GM11168 (cell line): ENCODE data around the gene DEPDC4.

ENCODE experiments used
- in situ Hi-C: fragments of 300-500 bp; cut with MboI; formaldehyde crosslinking; loops from one replicate; pipeline ENCODE4 v1.12.0; 2022; ENCODE audit warnings: low sequenced_read_pairs; ENCODE audit not compliant: unreplicated experiment

The DEPDC4 gene

GRCh38 chr12:100221523-100221922 is 45.4 kb downstream of the DEPDC4 start:
- in situ Hi-C loops = no loop called here

DNA sequence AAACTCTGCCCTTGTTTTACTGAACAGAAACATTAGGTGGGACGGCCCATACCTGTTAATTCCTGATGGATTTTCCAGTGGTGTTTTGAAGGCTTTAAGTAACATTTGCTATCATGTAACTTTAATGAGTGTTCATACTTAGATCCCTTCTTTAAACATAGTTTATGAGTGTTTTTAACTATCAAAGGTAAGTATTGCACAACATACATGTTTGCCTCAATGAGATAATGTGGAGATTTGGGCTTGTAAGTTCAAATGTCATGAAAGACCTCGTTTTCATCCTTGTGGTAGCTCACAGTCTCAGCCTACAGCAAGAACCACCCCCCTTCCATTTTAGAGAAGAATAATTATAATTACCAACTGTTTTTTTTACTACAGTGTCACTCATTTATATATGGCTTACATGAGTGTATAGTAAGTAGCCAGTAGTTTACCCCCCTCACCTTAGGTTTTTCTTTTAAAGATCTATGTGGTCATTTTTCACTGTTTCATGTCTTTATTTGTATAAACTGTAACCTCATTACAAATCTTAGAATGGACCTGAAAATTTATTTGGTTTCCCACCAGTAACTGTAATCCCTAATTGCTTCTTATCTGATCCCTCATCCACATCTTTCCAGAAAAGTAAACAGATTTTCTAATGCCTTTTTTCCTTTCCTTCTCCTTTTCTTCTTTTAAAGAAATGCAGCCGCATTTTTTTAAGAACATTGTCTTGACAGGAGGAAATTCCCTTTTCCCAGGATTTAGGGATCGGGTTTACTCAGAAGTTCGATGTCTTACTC is 47.4 kb downstream of the DEPDC4 start:
- in situ Hi-C loops = no loop called here

GRCh38 chr12:100216337-100216736 is 50.5 kb downstream of the DEPDC4 start:
- in situ Hi-C loops = no loop called here

DNA sequence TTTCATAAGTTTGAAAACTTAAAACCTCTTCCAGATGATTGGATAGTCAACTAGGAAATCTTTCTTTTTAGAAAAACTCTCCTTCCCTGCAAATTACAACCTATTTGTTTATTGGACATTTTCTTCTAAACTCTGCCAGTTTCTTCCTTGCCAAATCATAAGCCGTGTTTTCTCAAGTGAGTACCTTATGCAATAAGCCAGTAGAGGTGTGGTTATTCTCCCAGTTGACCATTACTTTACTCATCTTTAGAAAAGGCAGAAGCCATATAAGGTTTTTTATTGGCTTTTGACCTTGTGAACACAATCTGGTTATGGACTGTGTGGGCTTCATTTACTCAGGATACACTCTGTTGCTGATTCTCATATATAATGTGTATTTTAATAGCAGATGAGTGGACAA is 51.7 kb downstream of the DEPDC4 start:
- in situ Hi-C loops = no loop called here

DNA sequence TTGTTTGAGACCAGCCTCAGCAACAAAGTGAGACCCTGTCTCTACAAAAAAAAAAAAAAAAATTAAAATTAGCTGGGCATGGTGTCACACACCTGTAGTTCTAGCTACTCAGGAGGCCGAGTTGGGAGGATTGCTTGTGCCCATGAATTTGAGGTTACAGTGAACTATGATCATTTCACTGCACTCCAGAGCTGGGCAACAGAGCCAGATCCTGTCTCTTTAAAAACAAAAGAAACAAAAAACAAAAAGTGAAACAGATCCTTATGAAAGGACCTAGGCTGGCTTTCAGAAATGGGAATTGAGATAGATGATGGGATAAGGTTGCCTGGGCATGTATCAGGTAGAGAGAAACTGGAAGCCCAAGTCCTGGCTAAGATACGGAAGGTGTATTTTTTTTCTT is 52.4 kb downstream of the DEPDC4 start:
- in situ Hi-C loops = no loop called here

DNA sequence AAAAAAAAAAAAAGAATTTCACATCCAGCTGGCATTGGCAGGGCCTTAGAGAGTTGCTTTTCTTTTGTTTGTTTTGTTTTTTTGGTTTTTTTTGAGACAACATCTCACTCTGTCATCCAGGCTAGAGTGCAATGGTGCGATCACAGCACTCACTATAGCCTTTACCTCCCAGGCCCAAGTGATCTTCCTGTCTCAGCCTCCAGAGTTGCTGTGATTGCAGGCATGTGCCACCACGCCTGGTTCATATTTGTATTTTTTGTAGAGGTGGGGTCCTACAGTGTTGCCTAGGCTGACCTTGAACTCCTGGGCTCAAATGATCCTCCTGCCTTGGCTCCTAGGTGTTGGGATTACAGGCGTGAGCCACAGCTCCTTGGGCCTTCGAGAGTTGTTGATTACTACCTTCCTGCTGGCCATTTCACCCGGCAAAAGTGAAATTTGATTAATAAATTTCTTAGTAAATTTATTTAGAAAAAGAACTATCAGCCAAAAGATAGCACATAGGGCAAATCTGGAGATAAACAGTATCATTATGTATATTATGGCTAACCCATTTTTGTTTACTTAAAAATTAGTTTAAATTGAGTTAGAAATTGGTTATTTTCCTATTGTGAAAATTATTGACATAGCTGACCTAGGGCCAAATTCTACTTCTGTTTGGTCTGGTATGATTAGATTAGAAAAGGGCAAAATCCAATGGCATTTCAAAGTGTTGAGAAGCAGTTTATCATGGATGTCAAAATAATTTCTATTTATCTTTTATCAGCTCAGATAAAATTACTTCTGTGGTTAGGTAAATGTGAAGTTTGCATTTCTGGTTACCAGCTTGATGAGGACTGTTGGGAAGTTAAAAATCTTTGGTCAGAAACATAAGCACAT is 53.6 kb downstream of the DEPDC4 start:
- in situ Hi-C loops = no loop called here

DNA sequence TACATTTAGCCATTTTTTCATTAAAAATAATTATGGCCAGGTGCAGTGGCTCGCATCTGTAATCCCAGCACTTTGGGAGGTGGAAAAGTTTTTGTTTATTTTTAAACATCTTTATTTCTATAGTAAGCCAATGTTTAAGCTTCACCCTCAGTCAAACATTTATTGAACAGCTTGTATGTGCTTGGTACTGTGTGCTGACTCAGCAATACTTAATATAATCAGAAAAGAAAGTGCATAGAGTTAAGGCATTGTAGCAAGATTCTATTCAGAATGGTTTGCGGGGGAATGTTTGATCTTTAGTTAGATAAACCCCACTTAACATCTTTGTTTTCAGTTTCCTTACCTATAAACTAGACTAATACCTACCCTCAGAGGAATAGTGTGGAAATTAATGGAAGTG is 55.2 kb downstream of the DEPDC4 start:
- in situ Hi-C loops = no loop called here

- in situ Hi-C loops = no loop called here
Observed at GRCh38 chr12:100208834-100209233, 58.0 kb downstream of the DEPDC4 start.

- in situ Hi-C loops = no loop called here
Observed at GRCh38 chr12:100207311-100207710, 59.6 kb downstream of the DEPDC4 start.

DNA sequence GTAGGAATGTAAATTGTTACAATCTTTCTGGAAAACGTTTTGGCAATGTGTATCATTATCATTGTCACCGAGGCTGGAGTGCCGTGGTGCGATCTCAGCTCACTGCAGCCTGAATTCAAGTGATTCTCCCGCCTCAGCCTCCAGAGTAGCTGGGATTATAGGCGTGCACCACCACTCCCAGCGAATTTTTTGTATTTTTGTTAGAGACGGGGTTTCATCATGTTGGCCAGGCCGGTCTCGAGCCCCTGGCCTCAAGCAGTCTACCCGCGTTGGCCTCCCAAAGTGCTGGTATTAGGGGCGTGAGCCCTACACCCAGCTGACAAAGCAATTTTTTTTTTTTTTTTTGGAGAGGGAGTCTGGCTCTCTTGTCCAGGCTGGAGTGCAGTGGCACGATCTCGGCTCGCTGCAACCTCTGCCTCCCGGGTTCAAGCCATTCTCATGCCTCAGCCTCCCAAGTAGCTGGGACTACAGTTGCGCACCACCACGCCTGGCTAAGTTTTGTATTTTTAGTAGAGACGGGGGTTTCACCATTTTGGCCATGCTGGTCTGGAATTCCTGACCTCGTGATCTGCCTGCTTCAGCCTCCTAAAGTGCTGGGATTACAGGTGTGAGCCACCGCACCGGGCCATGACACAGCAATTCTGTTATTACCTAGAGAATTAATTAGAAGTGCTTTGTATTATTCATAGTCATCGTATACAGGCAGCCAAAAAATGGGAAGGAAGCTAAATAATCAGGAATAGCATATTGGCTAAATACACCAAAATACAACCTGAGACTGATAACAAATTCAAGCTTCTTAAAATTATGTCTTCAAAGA is 65.1 kb downstream of the DEPDC4 start:
- in situ Hi-C loops = no loop called here

- in situ Hi-C loops = no loop called here
Observed at GRCh38 chr12:100200463-100201181, 66.3 kb downstream of the DEPDC4 start, which contains the start of gene ACTR6. Gene ACTR6 (plus strand): TSS chr12:100200815. CDS start chr12:100200852, 37 bp downstream.

DNA sequence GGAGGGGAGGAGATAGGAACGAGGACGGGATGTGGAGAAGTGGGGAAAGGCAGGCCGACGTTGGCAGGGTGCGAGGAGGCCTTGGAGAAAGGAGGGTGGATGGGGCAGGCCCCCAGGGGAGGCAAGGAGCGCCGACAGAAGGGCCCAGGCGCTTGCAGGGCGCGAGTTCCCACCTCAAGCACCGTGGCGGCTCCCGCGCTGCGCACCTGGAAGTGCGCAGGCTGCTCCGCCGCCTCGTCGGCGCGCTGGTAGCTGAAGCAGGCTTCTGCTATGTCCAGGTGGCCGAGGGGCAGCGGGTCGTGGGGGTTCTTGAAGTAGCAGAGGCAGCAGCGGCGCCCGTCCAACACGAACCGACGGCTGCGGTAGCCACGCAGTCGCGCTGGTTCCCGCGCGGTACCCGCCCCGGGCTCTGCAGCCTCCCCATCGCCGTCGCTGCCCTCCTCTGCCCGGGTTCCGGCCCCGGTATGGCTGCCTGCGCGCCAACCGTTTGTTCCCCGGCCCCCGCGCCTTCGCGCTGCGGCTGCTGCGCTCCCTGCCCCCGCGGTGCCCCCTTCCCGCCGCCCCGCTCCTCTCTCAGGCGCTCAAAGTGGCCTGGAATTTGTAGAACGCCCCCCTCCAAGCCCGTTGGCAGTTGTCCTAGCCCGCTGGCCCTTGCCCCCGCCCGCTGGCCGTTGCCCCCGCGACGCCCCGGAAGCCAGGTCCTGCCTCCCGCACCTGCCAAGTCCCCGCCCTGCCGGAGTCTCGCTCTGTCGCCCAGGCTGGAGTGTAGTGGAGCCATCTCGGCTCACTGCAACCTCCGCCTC is 67.3 kb downstream of the DEPDC4 start:
- in situ Hi-C loops = no loop called here

DNA sequence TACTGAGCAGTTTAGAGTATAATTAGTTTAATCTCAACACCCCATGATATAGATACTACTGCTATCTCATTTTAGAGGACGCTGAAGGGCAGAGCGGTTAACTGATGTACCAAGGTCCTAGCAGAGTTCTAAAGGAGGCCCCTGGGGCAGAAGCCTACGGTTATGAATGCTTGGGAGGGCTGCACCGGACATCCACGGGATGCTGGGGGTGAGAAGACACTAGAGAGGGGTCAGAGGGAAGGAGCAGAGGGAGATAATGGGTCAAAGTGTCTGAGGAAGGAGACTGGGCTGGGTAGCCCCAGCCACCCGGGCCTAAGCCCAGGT is 67.9 kb downstream of the DEPDC4 start:
- in situ Hi-C loops = no loop called here

DNA sequence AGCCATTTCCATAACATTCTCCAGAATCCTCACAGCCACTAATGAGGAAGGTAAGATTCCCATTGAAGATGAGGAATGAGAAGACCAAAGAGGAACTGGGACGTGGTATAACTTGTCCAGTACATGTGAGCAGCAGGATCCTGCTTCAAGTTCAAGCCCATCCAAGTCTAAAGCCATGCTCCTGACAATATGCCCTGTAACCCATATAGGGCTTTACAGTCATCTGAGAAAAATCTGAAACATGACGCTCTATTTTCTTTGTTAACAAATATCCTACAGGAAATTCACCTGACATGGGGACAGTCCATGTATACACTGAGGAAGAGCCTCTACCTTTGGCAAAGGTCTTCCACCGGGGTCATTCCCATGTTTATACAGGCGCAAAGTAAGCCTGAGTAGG is 69.4 kb downstream of the DEPDC4 start:
- in situ Hi-C loops = no loop called here

DNA sequence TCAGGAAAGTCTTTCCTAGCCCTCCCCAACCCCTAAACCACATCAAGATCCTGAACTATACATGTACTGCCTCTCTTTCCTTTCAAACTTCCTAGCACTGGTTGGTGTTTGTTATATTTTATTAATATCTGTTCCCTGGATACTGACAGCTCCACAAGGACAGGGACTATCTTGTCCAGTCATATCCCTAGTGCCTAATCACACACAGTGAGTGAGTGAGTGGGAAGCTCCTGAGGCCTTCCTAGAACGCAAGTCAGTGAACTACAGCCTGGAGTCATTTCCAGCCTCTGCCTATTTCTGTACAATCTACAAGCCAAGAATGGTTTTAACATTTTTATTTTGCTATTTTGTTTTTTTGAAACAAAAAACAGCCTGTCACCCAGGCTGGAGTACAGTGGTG is 73.8 kb downstream of the DEPDC4 start:
- in situ Hi-C loops = no loop called here
